ENCODE measurements around the gene PNLIPRP2. TPM values are rescaled to one million over a fixed set of nuclear protein-coding genes. Genes with fewer than 3 reads are reported as not detected.

PNLIPRP2 gene
- total and polyA plus RNA-seq, 2 of the 8 experiments (the other 6 are each of a cell fraction or from before 2014, with no cell fraction given), result 0.11 TPM; not detected in 1

DNA sequence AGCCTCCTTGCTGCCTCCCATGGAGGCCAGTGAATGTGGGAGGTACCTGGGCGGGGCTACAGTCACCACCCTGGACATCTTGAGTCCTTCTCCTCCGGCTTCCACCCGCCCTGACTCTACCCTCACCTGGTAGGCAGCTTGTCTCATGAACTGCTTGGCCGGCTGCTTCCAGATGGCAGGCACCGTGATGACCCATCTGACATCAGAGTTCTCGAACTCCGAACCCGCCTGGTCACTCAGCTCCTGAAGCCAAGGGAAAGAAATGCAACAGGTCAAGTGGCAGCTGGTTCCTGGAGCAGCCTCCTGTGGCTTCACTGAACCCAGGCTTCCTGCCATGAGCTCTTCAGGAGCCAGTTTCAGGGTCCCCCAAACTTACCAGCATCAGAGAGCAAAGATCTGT is 71.5 kb downstream of the PNLIPRP2 start:
- Histone ChIP-seq H3K4ac (replicated peaks; ENCODE audit: insufficient read length, low read depth, low read length) (no peak overlapping the region), H2BK120ac (replicated peaks; ENCODE audit: low read depth, low read length) (no peak overlapping the region), H3K9me3 (ENCODE audit: insufficient read depth in 2 of 2, low read depth in 1 of 2, low read length in 1 of 2) (no peaks in the 10 kb centered on the region), H3K56ac (replicated peaks; ENCODE audit: insufficient read length, low read depth, low read length) (no peak overlapping the region), H4K8ac (ENCODE audit: extremely low read depth, insufficient read depth, low read length) (peak overlapping the region; percentile 19; the same call in 1 of the 2 replicates), H3K14ac (ENCODE audit: insufficient read length) (no peak overlapping the region), H3K23me2 (ENCODE audit: low read depth, low read length) (no peaks in the 10 kb centered on the region), H3K79me1 (ENCODE audit: low read depth, low read length) (no peaks in the 10 kb centered on the region), H4K20me1 (replicated peaks in 1 of 2; ENCODE audit: control insufficient read depth in 1 of 2, insufficient read depth in 2 of 2, low read length in 2 of 2) (no peaks in the 10 kb centered on the region), H3K23ac (ENCODE audit: insufficient read length) (no peak overlapping the region), H2BK20ac (ENCODE audit: low read length) (peak overlapping the region; percentile 32; the same call in 1 of the 2 replicates), H2BK15ac (ENCODE audit: low read length) (no peak overlapping the region), H3K27ac (ENCODE audit: low read depth, low read length) (no peak overlapping the region), H3K4me3 (ENCODE audit: extremely low read depth in 1 of 4, insufficient read depth in 2 of 4, low read depth in 3 of 4, low read length in 4 of 4) (no peak overlapping the region), H2AFZ (ENCODE audit: low read length) (no peak overlapping the region), H3K4me2 (ENCODE audit: insufficient read depth in 1 of 2, low read depth in 2 of 2, low read length in 2 of 2) (no peak overlapping the region), H3K9ac (replicated peaks in 1 of 4; ENCODE audit: extremely low read depth in 1 of 4, low read depth in 3 of 4, low read length in 3 of 4) (no peak overlapping the region), H3K4me1 (replicated peaks in 1 of 4; ENCODE audit: control insufficient read depth in 3 of 4, insufficient read depth in 4 of 4, low read length in 3 of 4) (peaks cover 4 to 17% (median 8%) of the 10 kb centered on the region in 4 experiments; a peak in 6 of 7 replicates), H2AK5ac (ENCODE audit: low read depth, low read length) (no peak overlapping the region), H4K5ac (ENCODE audit: insufficient read length, low read depth, low read length) (no peak overlapping the region), H4K91ac (replicated peaks; ENCODE audit: insufficient read length, low read length) (no peak overlapping the region), H2BK12ac (ENCODE audit: low read depth, low read length) (peak overlapping the region; percentile 70; the same call in 1 of the 2 replicates), H3K79me2 (ENCODE audit: control insufficient read depth in 1 of 2, insufficient read depth in 2 of 2, low read length in 2 of 2) (no peaks in the 10 kb centered on the region), H3K18ac (ENCODE audit: extremely low read depth, low read length) (peak overlapping the region; percentile 40), H3K27me3 (replicated peaks in 1 of 4; ENCODE audit: control insufficient read depth in 3 of 4, extremely low read depth in 1 of 4, insufficient read depth in 3 of 4, low read length in 3 of 4) (no peaks in the 10 kb centered on the region; a peak in 3 of 7 replicates), H3K36me3 (ENCODE audit: control insufficient read depth in 2 of 4, insufficient read depth in 4 of 4, low read length in 3 of 4) (no peaks in the 10 kb centered on the region), H2BK5ac (ENCODE audit: low read depth, low read length) (no peak overlapping the region)
- ChIA-PET POLR2A (ENCODE audit: partially characterized antibody) (no interaction called here), CTCF (ENCODE audit: partially characterized antibody) (interaction anchor here (0.9 to 12.9 kb wide), 17 partner anchors 9 to 483 kb away, joined by 3 to 223 read pairs (median 5); no protein-coding TSS in a partner anchor)
- WGBS, 2 experiments (ENCODE audit: extremely low coverage in 1 of 2, insufficient coverage in 1 of 2, insufficient read length in 1 of 2, insufficient replicate concordance in 2 of 2, low coverage in 1 of 2, low lambda C conversion rate in 2 of 2, missing lambda C conversion rate in 1 of 2), result 98% methylated on average over 6 of the region's 8 CpGs; no CpG with 5 or more reads in 1 of the 2 experiments
- FAIRE-seq (no peak), DNase-seq (ENCODE audit: low read depth in 1 of 2, low spot score in 2 of 2) (no peak)
- no peak for TF ChIP-seq SAP30 (IDR thresholded peaks at IDR 0.05; ENCODE audit: insufficient read depth, insufficient replicate concordance, low read length)
- no peak for TF ChIP-seq NRF1 (IDR thresholded peaks at IDR 0.05; ENCODE audit: low read depth, low read length)
- TF ChIP-seq CEBPB (IDR thresholded peaks at IDR 0.05; ENCODE audit: low read depth, low read length), result no peak
- TF ChIP-seq RAD21 (IDR thresholded peaks at IDR 0.05 in 1 of 2, conservative IDR thresholded peaks at IDR 0.05 in 1 of 2; ENCODE audit: low read depth in 2 of 2, low read length in 2 of 2), result no peak
- no peak for TF ChIP-seq MAFK (IDR thresholded peaks at IDR 0.05; ENCODE audit: low read depth, low read length)
- TF ChIP-seq, protein P1, sequence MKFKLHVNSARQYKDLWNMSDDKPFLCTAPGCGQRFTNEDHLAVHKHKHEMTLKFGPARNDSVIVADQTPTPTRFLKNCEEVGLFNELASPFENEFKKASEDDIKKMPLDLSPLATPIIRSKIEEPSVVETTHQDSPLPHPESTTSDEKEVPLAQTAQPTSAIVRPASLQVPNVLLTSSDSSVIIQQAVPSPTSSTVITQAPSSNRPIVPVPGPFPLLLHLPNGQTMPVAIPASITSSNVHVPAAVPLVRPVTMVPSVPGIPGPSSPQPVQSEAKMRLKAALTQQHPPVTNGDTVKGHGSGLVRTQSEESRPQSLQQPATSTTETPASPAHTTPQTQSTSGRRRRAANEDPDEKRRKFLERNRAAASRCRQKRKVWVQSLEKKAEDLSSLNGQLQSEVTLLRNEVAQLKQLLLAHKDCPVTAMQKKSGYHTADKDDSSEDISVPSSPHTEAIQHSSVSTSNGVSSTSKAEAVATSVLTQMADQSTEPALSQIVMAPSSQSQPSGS (IDR thresholded peaks at IDR 0.05; ENCODE audit: low read length), result no peak
- TF ChIP-seq RFX5 (IDR thresholded peaks at IDR 0.05; ENCODE audit: borderline replicate concordance, low read depth, low read length), result no peak
- TF ChIP-seq ZNF274 (IDR thresholded peaks at IDR 0.05; ENCODE audit: borderline replicate concordance, extremely low read depth, low read length), result no peak
- no peak for TF ChIP-seq TCF12 (IDR thresholded peaks at IDR 0.05; ENCODE audit: low read depth, low read length)
- no peak for TF ChIP-seq CBX8 (IDR thresholded peaks at IDR 0.05; ENCODE audit: borderline replicate concordance, low read depth, low read length)
- TF ChIP-seq BRCA1 (IDR thresholded peaks at IDR 0.05; ENCODE audit: low read depth, low read length), result no peak
- no peak for TF ChIP-seq SRF (IDR thresholded peaks at IDR 0.05; ENCODE audit: low read depth, low read length)
